Sigmoid colon (tissue), 7 donors: ENCODE data around the gene ARL14. TPM values are rescaled to one million over a fixed set of nuclear protein-coding genes. Genes with fewer than 3 reads are reported as not detected.

Experiments used
- DNase-seq: peaks from one replicate; pipeline ENCODE4 v3.0.0-alpha.2; 2019
- H3K27ac ChIP-seq, 4 donors: fragments of 200-600 bp; sonication (generic); one replicate each; pipeline ENCODE4 v1.5.1; 2016 to 2019; ENCODE audit warnings: mild to moderate bottlenecking in 1 of 4
- H3K27me3 ChIP-seq, 3 donors: fragments of 200-600 bp; sonication (generic); one replicate each; pipeline ENCODE4 v1.5.1; 2019; ENCODE audit warnings: mild to moderate bottlenecking in 1 of 3
- H3K36me3 ChIP-seq, 4 donors: fragments of 200-600 bp; sonication (generic); one replicate each; pipeline ENCODE4 v1.5.1; 2016 to 2019
- H3K4me1 ChIP-seq, 4 donors: fragments of 200-600 bp; sonication (generic); one replicate each; pipeline ENCODE4 v1.5.1; 2017 to 2019
- H3K4me3 ChIP-seq, 4 donors: fragments of 200-600 bp; sonication (generic); one replicate each; pipeline ENCODE4 v1.5.1; 2017 to 2019; ENCODE audit warnings: mild to moderate bottlenecking in 2 of 4, moderate library complexity in 1 of 4
- H3K9me3 ChIP-seq, 4 donors: fragments of 200-600 bp in 3 of 4; sonication (generic) in 3 of 4; one replicate each; pipeline versions ENCODE4 v1.5.1 to v1.6.1; 2013 to 2019
- CTCF ChIP-seq, 4 experiments: fragments of 450-650 bp in 3 of 4; fragments of 200-600 bp in 1 of 4; IDR thresholded peaks; one replicate each; pipeline ENCODE4 v1.5.1; 2016 to 2019; ENCODE audit warnings: antibody characterized with exemption in 4 of 4, mild to moderate bottlenecking in 3 of 4, moderate library complexity in 2 of 4
- EP300 ChIP-seq, 4 donors: sonication (generic); formaldehyde crosslinking; IDR thresholded peaks; one replicate each; pipeline ENCODE4 v1.6.1; 2017; ENCODE audit warnings: antibody characterized with exemption in 4 of 4
- POLR2A ChIP-seq, 2 donors: fragments of 450-650 bp; IDR thresholded peaks; one replicate each; pipeline ENCODE4 v1.6.1; 2016; ENCODE audit warnings: antibody characterized with exemption in 2 of 2, mild to moderate bottlenecking in 2 of 2, moderate library complexity in 2 of 2
- POLR2AphosphoS5 ChIP-seq, 4 donors: sonication (generic); formaldehyde crosslinking; IDR thresholded peaks; one replicate each; pipeline ENCODE4 v1.6.1; 2017; ENCODE audit warnings: antibody characterized with exemption in 4 of 4
- WGBS, 2 donors: extraction: QIAGEN DNeasy Blood & Tissue Kit; methylation state at CpG; one replicate each; pipeline ENCODE4 v1.1.7; 2013; 5-methylcytosine and 5-hydroxymethylcytosine counted together
- intact Hi-C: fragments of 100-400 bp; cut with DNase I; formaldehyde crosslinking; loops from one replicate; pipeline ENCODE4 v1.15.1; 2023
- polyA plus RNA-seq, 3 donors: library from polyadenylated mRNA; stranded (reverse); fragments of 200-250 nt; gene quantifications; one replicate each; pipeline ENCODE4 v1.2.3, GENCODE V29; 2013
- total RNA-seq, 4 donors: library from RNA; depleted of rRNA; stranded (reverse); fragments of >200 nt; gene quantifications; one replicate each; pipeline ENCODE4 v1.1.0, GENCODE V29; 2016
- donor health status: healthy with polysubstance abuse.
- donor health status: Bipolar disorder and iron deficiency.
- donor health status: healthy.

Gene ARL14
- total and polyA plus RNA-seq, 7 donors, result 23.3 to 144 (median 109) TPM; not detected in 4

DNA sequence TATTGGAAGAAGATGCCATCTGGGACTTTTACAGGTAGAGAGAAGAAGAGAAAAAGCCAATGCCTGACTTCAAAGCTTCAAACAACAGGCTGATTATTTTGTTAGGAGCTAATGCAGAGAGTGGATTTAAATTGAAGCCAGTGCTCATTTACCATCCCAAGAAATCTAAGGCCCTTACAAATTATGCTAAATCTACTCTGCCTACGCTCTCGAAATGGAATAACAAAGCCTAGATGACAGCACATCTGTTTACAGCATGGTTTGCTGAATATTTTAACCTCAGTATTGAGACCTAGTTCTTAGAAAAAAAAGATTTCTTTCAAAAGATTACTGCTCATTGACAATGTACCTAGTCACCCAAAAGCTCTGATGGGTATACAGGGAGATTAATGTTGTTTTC lies 16.2 kb downstream of the ARL14 start:
- H3K27ac ChIP-seq, result no peak overlapping the region
- H3K4me1 ChIP-seq, result no peaks in the 10 kb centered on the region
- H3K27me3 ChIP-seq, result no peaks in the 10 kb centered on the region
- no peak for DNase-seq
- no peak for TF ChIP-seq POLR2A (IDR thresholded peaks at IDR 0.05)
- TF ChIP-seq EP300 (IDR thresholded peaks at IDR 0.05), result no peak
- no peak for TF ChIP-seq CTCF (IDR thresholded peaks at IDR 0.05)
- no peak for TF ChIP-seq POLR2AphosphoS5 (IDR thresholded peaks at IDR 0.05)
- WGBS, 2 donors, result 93 to 96% methylated on average over 2 of the region's 2 CpGs
- no peak overlapping the region for H3K4me3 ChIP-seq
- no peaks in the 10 kb centered on the region for H3K9me3 ChIP-seq
- no peaks in the 10 kb centered on the region for H3K36me3 ChIP-seq
- intact Hi-C loops, result no loop called here

DNA sequence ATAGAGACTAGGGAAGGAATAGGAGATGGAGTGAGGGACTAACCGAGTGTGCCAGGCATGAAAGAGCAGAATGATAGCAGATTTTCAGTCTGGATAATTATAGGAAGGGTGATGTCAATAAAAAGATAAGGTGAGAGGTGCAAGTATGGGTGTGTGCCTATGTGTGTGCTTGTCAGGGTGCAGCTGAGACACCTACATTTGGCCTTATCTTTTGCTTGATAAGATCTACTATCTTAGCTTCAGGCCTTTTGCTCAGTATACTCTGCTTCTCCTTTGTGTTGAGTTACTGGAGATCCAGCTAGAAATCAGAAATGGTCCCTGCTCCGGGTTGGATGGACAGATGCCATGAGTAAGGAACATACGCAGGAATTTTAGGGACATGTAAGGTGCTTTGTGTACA lies 17.4 kb downstream of the ARL14 start:
- 63 to 83% methylated on average over 3 of the region's 3 CpGs for WGBS, 2 donors

GRCh38 chr3:160695003-160695402 lies 18.0 kb downstream of the ARL14 start:
- intact Hi-C loops, result no loop called here
- Histone ChIP-seq H3K36me3 (no peaks in the 10 kb centered on the region), H3K27ac (no peak overlapping the region), H3K4me3 (no peak overlapping the region), H3K4me1 (no peaks in the 10 kb centered on the region), H3K27me3 (no peaks in the 10 kb centered on the region), H3K9me3 (no peaks in the 10 kb centered on the region)
- 88 to 91% methylated on average over 8 of the region's 8 CpGs for WGBS, 2 donors
- no peak for DNase-seq
- no peak for TF ChIP-seq POLR2AphosphoS5 (IDR thresholded peaks at IDR 0.05)
- TF ChIP-seq CTCF (IDR thresholded peaks at IDR 0.05), result no peak

More for the DNA sequence above, 17.4 kb downstream of the ARL14 start:
- TF ChIP-seq CTCF (IDR thresholded peaks at IDR 0.05), result no peak
- no peak for TF ChIP-seq EP300 (IDR thresholded peaks at IDR 0.05)
- no peak for TF ChIP-seq POLR2A (IDR thresholded peaks at IDR 0.05)
- no peak for TF ChIP-seq POLR2AphosphoS5 (IDR thresholded peaks at IDR 0.05)
- H3K36me3 ChIP-seq, result no peaks in the 10 kb centered on the region
- no peak overlapping the region for H3K4me3 ChIP-seq
- no peaks in the 10 kb centered on the region for H3K27me3 ChIP-seq
- intact Hi-C loops, result no loop called here
- no peaks in the 10 kb centered on the region for H3K4me1 ChIP-seq
- no peak overlapping the region for H3K27ac ChIP-seq
- no peaks in the 10 kb centered on the region for H3K9me3 ChIP-seq
- no peak for DNase-seq

DNA sequence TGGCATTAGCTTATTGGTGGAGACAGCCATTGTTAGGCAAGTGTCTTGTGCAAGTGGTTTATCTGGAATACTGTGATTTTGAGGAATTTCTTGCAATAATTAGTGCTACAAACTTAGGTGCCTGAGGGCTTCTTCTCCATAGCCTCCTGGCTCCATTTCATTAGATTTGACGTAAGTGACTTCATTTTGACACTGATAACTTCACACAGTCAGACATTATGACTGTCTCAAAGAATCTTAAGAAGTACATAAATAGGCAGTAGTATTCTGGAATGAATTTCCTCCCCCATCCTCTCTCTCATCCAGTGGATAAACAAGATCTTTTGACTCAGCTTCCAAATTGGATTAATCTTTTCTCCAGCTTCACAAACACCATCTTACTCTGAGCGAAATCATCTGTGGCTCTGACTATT lies 19.0 kb downstream of the ARL14 start:
- H3K9me3 ChIP-seq, result no peaks in the 10 kb centered on the region
- H3K4me3 ChIP-seq, result no peak overlapping the region
- no peaks in the 10 kb centered on the region for H3K36me3 ChIP-seq
- intact Hi-C loops, result no loop called here
- no peak for DNase-seq
- TF ChIP-seq POLR2A (IDR thresholded peaks at IDR 0.05), result no peak
- no peak for TF ChIP-seq POLR2AphosphoS5 (IDR thresholded peaks at IDR 0.05)
- TF ChIP-seq CTCF (IDR thresholded peaks at IDR 0.05), result no peak
- no peak overlapping the region for H3K27ac ChIP-seq
- H3K27me3 ChIP-seq, result no peaks in the 10 kb centered on the region
- 77 to 81% methylated on average over 2 of the region's 2 CpGs for WGBS, 2 donors
- H3K4me1 ChIP-seq, result no peaks in the 10 kb centered on the region

DNA sequence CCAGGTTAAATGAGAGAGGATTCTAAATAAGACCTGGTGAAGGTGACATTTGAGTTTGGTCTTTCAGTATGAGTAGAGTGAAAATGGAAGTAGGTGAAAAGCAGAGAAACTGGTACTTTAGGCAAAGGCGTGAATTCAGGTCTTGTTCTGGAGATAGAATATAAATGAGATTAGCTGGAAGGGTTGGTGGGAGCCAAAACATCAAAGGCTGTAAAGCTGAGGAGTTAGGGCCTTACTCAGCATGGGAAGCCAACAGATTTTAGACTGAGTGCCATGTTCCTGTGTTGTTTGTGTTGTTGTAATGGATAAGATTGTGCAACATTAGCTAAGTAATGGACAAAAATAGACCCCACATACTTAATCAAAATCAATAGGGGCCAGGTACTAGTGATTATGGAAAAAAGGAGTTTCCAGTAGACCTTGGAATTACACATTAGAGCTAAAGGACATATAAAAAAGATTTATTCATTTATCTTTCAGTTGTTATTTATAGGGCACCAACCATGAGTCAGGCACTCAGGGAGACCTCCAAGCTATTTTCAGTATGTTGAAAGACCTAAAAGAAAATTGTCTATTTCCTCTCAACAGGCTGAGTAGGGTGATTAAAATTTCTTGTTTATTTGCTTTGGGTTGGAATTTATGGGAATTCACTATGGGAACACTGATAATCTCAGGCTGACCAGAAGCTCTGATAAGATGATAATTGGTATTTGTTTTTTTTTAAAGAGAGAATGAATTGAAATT lies 20.8 kb downstream of the ARL14 start:
- TF ChIP-seq CTCF (IDR thresholded peaks at IDR 0.05) (no peak), POLR2AphosphoS5 (IDR thresholded peaks at IDR 0.05) (no peak), POLR2A (IDR thresholded peaks at IDR 0.05) (no peak), EP300 (IDR thresholded peaks at IDR 0.05) (no peak)
- 87 to 94% methylated on average over 1 of the region's 1 CpG for WGBS, 2 donors
- H3K4me1 ChIP-seq, result no peaks in the 10 kb centered on the region
- no peak overlapping the region for H3K27ac ChIP-seq
- intact Hi-C loops, result no loop called here
- H3K27me3 ChIP-seq, result no peaks in the 10 kb centered on the region
- H3K36me3 ChIP-seq, result no peaks in the 10 kb centered on the region
- no peak for DNase-seq
- no peaks in the 10 kb centered on the region for H3K9me3 ChIP-seq
- no peak overlapping the region for H3K4me3 ChIP-seq
